OCI-LY7 (cell line): Measurements from ENCODE around the gene OR51T1.

Experiments used
- CTCF ChIP-seq: fragments of 200-600 bp; sonication (generic); conservative IDR thresholded peaks from 2 replicates; pipeline ENCODE4 v1.5.1; 2014; ENCODE audit warnings: mild to moderate bottlenecking, antibody characterized with exemption, low read length, moderate library complexity, mixed read lengths
- EZH2phosphoT487 ChIP-seq: fragments of 200-600 bp; sonication (generic); IDR thresholded peaks from 2 replicates; pipeline ENCODE4 v1.6.1; 2018; ENCODE audit warnings: low read depth, borderline replicate concordance, mild to moderate bottlenecking, mixed run types, antibody characterized with exemption, low read length, moderate library complexity, mixed read lengths

GRCh38 chr11:4924239-4924638 lies 42.5 kb downstream of the OR51T1 start, which contains the start of gene OR51G1:
- TF ChIP-seq CTCF, result no peak
- TF ChIP-seq EZH2phosphoT487, result no peak
